Measurements from ENCODE around the gene RALA.

GRCh38 chr7:39721345-39721744, 98.0 kb downstream of the RALA start:
- TF ChIP-seq CTCF (IDR thresholded peaks at IDR 0.05 in 8 of 11, conservative IDR thresholded peaks at IDR 0.05 in 3 of 11) (no peak), POLR2AphosphoS5 (IDR thresholded peaks at IDR 0.05) (no peak), POLR2A (IDR thresholded peaks at IDR 0.05) (no peak)
